NCI-H82 (cell line): Measurements from ENCODE around the gene RPL10.

ENCODE experiments used
- DNase-seq: peaks from one replicate; lab custom pipeline; 2025; lab: John Stamatoyannopoulos, UW

RPL10 gene

DNA sequence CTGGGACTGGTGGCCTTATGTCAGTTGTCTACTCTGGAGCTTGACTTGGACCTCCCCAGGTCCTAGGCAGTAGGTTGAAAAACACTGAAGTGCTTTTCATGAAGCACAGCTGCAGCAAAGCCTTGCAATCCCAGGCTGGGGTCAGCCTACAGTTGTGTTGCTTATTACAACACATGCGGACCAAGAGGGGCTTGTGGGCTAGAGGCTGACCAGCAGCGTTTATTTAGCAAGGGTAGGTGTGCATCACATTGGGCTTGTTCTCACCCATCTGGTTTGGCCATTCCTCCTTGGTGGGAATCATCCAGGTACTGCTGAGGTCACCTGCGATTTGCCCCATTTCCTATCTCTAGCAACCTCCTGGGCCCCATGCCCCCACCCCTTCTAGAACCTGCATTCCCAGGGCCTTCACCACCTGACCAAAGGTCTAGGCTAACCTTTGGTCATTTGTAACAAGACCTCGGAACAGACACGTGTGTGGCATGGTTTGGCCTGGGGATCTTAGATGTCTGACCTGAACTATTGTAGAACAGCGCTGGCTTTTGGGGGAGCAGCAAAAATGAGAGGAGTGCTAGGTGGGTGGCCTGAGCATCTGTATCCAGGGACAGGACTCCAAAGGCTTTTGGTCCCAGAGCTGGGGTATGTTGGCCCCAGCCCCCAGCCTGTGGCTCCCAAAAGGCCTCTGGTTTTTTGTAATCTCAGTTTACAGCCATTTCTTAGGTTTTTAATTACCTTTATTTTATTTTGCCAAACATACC, 3.0 kb downstream of the RPL10 start:
- peak; percentile 74 for DNase-seq

DNA sequence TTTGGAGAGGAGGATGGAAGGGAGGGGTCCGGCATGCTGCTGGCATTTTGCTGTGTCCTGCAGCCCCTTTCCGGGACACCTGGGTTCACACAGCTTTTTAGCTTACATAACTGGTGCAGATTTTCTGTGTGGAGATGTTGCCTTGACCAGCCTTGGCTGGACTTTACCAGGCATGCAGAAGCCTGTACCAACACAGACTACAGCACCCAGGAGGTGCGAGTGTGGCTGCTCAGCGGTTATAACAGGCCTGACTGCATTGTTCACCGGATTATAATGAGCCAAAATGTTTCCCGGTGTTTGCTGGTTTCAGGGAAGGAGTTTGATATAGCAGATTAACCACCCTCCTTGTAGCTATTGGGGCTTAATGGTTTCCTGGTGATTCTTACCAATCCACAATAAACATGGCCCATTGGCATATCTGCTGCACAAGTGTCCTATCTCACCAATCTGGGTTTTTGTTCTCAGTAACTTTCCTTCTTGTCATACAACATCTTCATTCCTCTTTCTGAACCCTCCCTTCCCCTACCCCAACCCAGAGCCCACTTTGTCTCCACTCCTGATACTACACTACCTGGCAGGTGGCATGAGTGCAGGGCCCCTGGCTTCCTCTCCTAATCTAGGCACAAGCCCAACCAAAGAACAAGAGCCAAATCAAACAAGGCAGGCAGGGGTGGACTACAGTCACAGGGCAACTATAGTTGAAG, 3.9 kb downstream of the RPL10 start:
- peak; percentile 61 for DNase-seq

DNA sequence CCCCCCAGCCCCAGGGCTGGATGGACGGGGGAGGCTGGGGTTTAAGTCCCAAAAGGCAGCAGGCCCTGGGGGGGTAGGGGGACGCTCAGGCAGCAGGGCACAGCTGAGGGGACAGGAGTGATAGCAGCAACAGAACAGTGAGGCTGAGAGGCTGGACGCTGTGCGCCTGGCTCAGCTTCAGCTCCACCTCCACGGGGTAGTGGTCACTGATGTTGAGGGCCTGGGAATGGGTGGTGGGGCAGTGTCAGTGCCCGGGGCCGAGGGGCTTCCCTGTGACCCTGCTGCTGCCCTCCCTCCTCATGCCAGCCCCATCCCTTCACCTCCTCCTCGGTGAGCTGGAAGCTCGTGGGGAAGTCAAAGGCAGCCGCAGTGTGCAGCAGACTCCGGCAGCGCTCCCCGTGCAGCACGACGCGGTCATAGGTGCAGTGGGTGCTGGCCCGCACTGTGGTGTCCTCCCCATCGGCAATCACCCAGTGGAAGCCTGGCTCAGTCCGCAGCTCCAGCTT, 4.5 kb downstream of the RPL10 start:
- DNase-seq, result no peak

DNA sequence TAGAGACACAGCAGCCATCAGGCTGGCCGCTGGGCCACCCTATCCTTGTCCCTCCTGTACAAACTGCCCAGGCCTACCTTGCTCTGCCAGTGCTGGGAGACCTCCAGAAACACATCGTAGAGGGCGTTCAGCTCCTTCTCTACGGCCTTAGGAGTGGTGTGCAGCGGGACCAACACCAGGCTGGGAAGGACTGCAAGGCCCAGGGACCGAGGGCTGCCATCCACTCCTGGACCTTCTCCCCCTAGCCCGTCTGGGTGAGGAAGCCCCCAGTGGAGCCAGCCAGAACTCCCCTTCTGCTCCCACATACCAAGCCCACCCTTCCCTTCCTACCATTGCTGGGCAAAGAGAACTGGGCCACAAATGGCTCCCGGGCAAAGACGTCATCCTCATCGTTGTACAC, 5.0 kb downstream of the RPL10 start:
- no peak for DNase-seq

DNA sequence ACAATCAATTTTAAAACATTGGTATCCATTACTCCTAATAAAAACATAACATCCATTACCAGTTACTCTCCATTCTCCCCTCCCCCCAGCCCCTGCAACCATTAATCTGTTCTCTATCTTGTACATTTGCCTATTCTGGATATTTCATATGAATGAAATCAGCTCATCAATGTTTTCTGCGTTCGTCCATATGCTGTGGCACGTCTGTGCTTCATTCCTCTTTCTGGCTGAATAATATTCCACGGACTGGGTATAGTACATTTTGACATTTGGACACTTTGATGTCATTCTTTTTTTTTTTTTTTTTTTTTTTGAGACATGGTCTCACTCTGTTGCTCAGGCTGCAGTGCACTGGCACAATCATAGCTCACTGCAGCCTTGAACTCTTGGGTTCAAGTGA, 5.7 kb downstream of the RPL10 start:
- DNase-seq, result no peak

DNA sequence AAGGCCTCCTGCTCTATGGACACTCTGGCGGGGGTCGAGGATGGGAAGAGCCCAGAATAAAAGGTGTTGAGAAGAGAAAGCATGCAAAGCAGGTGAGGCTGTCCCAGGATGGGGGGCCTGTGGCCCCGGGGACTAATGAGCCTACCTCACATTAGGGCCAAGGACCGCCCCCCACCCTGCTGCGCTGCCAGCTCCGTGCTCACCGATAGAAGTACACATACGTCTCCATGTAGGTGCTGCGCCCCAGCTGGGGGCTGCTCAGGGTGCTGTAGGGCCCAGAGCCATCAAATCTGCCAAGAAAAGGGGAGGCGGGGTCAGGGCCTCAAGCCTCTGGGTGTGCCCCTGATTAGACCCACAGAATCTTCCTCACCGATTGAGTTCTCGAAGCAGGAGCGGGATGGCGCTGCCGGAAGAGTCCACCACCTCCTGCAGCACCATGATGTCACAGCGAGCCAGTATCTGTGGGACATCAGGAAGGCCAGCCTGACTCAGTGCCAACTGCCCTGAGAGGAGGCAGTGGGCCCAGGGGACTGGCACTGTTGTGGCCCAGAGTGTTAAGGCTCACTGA, 6.5 kb downstream of the RPL10 start:
- DNase-seq, result no peak

DNA sequence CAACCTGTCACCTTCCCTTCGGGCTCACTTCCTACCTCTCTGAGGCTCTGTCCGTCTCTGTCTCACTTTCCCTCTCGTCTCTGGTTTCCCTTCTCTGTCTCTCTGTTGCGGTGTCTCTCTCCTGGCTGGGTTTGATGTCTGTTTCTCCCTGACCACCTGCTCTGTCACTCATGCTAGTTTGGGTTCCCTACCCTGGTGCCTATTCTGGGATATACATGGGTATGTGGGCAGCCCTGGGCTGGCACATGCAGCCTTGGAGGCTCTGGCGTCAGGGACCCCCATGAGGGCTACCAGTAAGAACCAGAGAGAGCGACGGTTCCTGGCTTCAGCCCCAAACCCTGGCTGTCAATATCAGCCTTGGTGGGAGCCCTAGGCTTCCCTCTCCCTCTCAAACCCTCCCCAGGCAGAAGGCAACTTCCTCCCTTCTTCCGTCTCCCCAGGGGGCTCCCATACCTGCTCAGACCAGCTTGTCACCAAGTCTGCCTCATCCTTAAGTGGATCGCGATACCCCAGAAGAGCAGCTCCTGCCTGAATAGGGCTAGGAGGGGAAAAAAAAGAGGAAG, 10.6 kb downstream of the RPL10 start:
- no peak for DNase-seq

DNA sequence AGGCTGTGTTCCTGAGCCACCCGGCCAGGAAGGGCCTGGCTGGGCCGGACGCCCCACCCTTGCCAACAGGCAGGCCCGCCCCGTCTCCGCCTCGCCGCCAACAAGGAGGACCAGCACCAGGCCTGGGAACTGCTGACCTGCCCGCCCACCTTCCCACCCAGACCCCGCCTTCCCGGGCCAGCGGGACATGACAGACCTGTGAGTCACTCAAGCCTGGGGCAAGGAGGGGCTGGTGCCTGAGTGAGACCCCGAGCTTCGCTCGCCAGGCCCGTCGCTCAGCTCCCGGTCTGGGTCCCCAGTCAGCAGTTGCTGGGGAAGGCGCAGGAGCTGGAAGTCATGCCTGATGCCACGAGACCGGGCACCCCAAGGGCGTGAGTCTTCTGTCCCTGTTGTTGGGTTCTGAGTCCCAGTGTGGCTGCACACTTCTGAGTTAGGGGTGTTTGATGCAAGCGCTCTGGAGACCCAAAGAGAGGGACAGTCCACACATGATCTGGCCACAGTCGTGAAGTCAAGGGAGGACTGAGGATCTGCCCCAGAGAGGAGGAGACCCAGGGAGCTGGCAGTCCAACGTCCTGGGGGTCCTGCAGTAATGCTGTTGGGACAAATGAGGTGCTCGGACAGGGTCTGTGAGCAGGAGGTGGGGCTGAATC, 11.2 kb downstream of the RPL10 start, which contains the start of gene DNASE1L1:
DNASE1L1 (minus strand) TSS at position 33 of the 650 bp plus-strand sequence. CDS start 3,686 bp downstream, outside the sequence.
- DNase-seq, result no peak

DNA sequence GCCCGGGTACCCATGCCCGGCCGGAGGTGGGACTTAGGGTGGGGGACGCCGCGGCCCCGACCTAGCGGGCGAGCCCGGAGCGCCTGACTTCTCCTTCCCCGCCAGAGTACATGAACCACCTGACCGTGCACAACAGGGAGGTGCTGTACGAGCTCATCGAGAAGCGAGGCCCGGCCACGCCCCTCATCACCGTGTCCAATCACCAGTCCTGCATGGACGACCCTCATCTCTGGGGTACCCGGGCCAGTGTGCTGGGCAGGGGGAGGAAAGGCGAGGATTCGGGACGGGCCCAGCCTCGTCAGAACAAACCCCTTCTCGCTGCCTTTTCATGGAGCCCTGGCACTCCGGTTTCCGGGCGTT, 13.8 kb downstream of the RPL10 start:
- DNase-seq, result peak; percentile 83

DNA sequence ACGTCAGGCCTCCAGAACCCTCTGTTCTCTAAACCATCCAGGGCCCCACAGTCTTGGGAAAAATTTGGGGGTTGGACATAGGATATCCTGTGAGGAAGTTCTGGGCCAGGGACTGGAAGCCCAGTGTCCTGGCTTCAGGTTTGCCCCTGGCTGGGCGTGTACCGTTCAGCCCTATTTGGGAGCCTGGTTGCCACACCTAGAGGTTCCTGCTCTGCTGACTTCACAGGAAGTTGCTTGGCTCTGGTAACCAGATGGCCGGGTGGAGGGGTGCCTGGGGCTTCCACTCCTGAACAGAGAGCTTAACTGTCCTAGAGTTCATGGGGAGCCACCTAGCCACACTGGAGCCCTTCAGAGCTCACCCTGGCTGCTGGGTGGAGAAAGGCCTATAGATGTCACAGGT, 14.3 kb downstream of the RPL10 start:
- peak; percentile 24 for DNase-seq

DNA sequence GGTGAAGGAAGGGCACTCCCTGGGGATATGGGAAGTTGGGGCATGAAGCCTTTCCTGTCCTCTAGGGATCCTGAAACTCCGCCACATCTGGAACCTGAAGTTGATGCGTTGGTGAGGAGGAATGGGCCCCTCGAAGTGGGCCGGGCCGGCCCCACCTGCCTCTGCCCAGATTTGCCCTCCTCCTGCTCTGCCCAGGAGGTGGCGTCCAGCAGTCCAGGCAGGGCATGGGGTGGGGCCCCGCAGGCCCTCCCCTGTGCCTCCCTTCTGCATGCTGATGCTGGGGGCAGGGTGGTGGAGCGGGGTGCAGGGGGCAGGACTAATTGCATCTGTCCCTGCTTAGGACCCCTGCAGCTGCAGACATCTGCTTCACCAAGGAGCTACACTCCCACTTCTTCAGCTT, 15.0 kb downstream of the RPL10 start:
- DNase-seq, result no peak

DNA sequence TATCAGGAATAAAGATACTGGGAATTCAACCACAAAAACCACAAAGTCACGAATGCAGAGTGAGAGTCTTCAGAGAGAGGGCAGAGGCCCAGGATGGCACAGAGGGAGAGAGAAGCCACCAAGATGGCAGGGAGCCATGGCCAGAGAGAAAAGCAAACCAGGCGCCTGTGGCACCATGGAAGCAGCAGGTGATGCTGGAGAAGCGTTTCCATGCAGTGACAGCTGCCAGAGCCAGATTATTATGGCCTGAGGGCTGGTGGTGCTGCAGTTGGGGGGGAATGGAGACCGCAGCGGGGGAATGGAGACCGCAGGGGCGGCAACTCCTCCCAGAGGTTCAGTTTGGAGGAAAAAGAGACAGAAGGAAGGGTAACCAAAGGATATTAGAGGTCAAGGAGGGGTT, 19.0 kb downstream of the RPL10 start:
- peak; percentile 69 for DNase-seq

DNA sequence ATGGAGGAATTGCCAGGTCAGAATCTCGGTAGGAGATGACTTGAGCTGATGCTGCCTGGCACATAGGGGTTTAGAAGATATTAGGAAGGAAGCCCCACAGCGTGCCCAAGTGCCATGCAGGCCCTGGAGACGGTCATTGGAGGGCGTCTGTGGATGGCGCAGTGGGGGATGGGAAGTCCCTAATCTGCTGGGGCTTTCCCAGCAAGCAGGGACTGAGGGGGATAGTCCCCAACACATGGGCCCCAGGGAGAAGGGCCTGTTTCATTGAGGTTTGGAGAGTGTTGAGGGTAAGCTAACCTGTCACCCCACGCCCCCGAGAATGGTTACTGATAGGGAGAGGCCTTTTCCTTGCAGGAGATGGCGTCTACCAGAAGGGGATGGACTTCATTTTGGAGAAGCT, 21.0 kb downstream of the RPL10 start:
- DNase-seq, result no peak

DNA sequence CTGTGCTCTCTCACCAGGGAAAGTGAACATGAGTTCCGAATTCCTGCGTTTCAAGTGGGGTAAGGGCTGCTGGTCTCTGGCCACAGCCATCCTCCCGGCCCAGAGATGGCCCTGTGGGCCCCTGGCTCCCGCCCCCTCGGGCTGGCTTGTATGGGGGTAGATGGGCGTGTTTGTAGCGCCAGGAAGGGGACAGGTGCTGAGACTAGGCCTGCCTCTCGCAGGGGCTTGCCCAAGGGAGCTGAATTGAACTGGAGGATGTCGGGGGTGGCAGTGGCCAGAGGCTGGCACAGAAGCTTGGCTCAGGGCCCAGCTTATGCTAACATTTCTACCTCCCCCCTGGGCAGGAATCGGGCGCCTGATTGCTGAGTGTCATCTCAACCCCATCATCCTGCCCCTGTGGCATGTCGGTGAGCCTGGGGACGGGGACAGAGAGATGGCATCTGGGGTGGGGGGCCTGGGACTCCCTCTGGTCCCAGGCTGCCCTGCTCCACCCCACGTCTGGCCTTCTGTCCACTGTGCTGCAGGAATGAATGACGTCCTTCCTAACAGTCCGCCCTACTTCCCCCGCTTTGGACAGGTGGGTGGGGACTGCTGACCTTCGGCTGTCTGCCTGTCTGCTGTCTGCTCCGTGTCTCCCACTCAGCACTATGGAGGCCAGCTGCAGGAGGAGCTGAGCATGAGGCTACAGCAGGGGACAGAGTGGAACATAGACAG, 21.7 kb downstream of the RPL10 start:
- no peak for DNase-seq

DNA sequence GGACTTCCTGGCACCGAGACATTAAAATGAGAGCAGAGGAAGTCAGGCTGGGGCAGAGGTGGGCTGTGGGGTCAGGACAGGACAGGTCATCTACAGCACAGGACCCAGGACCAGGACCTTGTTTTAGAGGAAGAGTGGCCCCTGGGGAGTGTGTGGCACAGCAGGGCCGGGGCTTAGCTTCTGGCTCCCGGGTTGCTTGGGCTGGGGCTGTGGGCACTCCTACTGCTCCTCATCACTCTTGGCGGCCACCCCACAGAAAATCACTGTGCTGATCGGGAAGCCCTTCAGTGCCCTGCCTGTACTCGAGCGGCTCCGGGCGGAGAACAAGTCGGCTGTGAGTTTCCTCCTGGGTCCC, 22.2 kb downstream of the RPL10 start:
- no peak for DNase-seq

DNA sequence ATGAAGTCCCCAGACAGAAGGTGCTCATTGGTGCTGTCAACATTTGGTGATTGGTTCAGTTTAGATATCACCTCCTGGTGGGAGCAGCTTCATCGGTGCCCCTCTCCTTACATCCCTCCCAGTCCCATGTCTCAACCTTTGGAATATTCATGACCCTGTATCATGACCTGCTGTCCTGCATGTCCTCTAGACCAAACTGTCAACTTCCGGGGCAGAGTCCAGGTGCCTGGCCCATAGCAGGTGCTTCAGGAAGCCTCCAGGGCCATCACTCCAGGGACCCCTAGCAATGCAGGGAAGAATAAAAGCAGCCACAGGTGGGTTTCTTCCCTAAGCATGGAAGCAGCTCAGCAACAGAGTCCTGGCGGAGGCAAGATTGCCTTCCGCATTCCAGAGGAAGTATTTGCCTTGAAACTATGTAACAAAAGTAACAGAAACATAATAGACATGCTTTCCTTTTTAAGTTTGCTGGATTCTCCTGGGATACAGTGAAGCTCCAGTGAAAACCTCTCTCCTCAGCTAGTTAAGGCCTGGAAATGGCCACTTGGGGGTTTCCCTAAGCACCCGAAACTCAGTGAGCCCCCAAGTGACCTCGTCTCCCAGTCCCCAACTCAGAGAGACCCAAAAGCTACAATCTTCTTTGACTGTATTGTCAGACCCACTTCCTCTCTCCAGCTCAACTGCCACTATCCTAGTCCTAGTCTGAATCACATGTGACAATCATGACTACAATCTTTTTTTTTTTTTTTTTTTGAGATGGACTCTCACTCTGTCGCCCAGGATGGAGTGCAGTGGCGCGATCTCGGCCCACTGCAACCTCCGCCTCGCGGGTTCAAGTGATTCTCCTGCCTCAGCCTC, 29.0 kb downstream of the RPL10 start:
- no peak for DNase-seq

DNA sequence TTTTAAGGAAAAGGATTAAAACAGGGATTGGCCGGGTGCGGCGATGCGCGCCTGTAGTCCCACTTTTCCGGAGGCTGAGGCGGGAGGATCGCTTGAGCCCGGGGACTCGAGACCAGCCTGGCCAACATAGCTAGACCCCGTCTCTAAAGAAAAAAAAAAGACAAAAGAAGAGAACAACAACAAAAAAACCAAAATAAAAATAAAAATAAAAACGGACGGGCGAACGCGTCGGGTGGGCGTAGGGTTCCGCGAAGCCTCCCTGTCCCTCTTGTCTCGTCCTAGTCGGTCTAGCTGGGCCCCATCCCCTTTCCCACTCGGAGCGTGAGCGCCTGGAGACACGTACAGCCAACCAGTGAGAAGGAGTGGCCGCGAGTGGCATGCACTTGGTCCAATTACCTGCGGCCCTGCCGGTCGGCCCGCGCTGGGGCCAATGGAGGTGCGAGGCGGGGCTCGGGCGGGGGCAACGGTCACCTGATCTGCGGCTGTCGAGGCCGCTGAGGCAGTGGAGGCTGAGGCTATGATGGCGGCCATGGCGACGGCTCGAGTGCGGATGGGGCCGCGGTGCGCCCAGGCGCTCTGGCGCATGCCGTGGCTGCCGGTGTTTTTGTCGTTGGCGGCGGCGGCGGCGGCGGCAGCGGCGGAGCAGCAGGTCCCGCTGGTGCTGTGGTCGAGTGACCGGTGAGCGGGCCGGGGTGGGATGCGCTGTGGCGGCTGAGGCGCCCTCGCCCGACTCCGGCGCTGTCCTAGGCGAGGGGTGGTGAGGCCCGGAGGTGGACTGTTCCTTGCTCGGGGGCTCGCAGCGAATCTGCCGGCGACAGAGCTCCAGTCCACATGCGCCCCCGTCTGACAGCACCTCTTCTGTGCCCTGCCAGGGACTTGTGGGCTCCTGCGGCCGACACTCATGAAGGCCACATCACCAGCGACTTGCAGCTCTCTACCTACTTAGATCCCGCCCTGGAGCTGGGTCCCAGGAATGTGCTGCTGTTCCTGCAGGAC, 30.3 kb downstream of the RPL10 start, which contains the start of gene ATP6AP1:
ATP6AP1 (plus strand) TSS at position 502 of the 996 bp plus-strand sequence; CDS start at position 518, 16 bp downstream.
- peak; percentile 97 for DNase-seq

DNA sequence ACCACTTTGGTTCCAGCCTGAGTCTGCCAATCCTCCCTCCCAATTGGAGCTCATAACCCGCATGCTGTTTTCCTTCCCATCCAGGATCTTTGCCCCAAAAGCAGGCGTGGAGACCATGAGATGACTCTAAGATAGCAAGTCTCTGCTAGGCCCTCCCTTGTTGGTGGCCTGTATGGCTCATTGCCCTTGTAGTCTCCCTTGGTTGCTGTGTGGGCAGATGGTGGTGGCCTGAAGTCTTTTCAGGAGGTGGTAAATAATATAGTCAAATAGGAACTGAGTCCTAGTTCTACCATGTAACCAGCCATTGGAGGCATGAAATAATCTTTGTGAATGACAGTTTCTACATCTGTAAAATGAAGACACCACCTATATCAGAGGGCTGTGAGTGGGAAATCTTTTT, 31.5 kb downstream of the RPL10 start:
- no peak for DNase-seq

DNA sequence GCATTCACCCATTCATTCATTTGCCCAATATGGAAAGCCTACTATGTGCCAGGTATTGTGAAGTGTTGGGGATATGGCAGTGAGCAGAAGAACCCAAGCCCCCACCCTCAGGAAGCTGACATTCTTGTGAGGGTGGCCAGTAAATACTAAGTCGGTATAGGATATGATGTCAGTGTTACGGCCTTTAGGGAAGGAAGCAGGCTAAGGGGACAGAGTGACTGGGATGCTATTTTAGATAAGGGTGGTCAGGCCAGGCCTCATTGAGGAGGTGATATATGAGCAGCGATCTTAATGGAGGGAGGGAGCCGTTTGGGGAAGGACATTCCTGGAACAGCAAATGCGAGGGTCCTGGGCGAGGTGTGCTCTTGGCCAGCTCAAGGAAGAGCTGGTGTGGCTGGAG, 32.3 kb downstream of the RPL10 start:
- no peak for DNase-seq
